Sigmoid colon (tissue), 4 donors: ENCODE measurements around the gene TNRC6A.

Experiments used
- POLR2A ChIP-seq, 2 donors: fragments of 450-650 bp; IDR thresholded peaks; one replicate each; pipeline ENCODE4 v1.6.1; 2016; ENCODE audit warnings: antibody characterized with exemption in 2 of 2, mild to moderate bottlenecking in 2 of 2, moderate library complexity in 2 of 2
- POLR2AphosphoS5 ChIP-seq, 4 donors: sonication (generic); formaldehyde crosslinking; IDR thresholded peaks; one replicate each; pipeline ENCODE4 v1.6.1; 2017; ENCODE audit warnings: antibody characterized with exemption in 4 of 4

- TF ChIP-seq POLR2AphosphoS5 (IDR thresholded peaks at IDR 0.05) (no peak), POLR2A (IDR thresholded peaks at IDR 0.05) (no peak)
Observed at GRCh38 chr16:24723663-24724062, 5.8 kb upstream of the TNRC6A start.
